Dedifferentiated amniotic fluid mesenchymal stem cell (primary cell): ENCODE data around the gene LMNTD2.

ENCODE experiments used
- DNase-seq: peaks from one replicate; pipeline ENCODE4 v3.0.0-alpha.2; 2016; ENCODE audit errors: extremely low spot score

LMNTD2 gene

GRCh38 chr11:567011-567628 lies 6.6 kb upstream of the LMNTD2 start:
- DNase-seq: no peak

- DNase-seq: no peak
Measured at GRCh38 chr11:565921-566509, 5.5 kb upstream of the LMNTD2 start.

GRCh38 chr11:563812-564578 lies 3.5 kb upstream of the LMNTD2 start:
- no peak for DNase-seq

DNA sequence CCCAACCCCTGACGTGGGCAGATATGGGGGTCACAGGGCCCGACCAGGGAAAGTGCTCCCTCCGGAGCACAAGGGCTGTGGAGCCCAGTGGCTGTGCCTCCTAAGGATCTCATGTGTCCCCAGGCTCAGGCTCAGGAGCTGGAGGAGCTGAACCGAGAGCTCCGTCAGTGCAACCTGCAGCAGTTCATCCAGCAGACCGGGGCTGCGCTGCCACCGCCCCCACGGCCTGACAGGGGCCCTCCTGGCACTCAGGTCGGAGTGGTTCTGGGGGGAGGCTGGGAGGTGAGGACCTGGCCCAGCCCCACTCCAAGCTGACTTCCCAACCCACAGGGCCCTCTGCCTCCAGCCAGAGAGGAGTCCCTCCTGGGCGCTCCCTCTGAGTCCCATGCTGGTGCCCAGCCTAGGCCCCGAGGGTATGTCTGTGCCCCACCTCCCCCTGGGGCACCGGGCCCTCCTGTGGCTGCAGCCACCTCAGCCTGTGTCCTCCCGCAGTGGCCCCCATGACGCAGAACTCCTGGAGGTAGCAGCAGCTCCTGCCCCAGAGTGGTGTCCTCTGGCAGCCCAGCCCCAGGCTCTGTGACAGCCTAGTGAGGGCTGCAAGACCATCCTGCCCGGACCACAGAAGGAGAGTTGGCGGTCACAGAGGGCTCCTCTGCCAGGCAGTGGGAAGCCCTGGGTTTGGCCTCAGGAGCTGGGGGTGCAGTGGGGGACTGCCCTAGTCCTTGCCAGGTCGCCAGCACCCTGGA lies 2.7 kb upstream of the LMNTD2 start:
- DNase-seq: no peak

DNA sequence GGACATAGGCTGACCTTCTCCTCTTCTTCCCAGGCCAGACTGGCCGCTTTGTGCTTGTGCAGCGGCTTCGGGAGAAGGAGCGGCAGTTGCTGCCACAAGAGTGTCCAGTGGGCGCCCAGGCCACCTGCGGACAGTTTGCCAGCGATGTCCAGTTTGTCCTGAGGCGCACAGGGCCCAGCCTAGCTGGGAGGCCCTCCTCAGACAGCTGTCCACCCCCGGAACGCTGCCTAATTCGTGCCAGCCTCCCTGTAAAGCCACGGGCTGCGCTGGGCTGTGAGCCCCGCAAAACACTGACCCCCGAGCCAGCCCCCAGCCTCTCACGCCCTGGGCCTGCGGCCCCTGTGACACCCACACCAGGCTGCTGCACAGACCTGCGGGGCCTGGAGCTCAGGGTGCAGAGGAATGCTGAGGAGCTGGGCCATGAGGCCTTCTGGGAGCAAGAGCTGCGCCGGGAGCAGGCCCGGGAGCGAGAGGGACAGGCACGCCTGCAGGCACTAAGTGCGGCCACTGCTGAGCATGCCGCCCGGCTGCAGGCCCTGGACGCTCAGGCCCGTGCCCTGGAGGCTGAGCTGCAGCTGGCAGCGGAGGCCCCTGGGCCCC lies 1.6 kb upstream of the LMNTD2 start:
- DNase-seq: no peak

GRCh38 chr11:561148-562003 lies 838 bp upstream of the LMNTD2 start:
- DNase-seq: no peak

GRCh38 chr11:559712-560304 lies 730 bp downstream of the LMNTD2 start:
- DNase-seq: no peak

- DNase-seq: no peak
Measured at GRCh38 chr11:559020-559620, 1.4 kb downstream of the LMNTD2 start.

DNA sequence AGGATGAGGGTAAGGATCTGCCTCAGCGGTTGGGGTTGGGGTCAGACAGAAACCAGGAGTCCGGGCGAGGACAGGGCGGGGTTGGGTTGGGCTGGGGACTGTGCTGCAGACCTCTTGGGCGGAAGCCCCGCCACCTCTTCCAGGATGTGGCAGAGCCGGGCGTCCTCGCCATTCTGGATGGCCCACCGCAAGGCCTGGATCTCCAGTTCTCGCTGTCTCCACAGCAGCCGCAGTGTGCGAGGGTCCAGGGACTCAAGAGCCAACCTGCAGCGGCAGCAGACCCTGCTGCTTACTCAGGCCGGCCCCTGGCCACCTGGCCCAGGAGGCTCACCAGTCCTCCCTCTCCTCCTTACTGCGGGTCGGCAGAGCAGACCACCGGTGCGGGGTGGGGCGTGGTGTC lies 2.0 kb downstream of the LMNTD2 start:
- no peak for DNase-seq

DNA sequence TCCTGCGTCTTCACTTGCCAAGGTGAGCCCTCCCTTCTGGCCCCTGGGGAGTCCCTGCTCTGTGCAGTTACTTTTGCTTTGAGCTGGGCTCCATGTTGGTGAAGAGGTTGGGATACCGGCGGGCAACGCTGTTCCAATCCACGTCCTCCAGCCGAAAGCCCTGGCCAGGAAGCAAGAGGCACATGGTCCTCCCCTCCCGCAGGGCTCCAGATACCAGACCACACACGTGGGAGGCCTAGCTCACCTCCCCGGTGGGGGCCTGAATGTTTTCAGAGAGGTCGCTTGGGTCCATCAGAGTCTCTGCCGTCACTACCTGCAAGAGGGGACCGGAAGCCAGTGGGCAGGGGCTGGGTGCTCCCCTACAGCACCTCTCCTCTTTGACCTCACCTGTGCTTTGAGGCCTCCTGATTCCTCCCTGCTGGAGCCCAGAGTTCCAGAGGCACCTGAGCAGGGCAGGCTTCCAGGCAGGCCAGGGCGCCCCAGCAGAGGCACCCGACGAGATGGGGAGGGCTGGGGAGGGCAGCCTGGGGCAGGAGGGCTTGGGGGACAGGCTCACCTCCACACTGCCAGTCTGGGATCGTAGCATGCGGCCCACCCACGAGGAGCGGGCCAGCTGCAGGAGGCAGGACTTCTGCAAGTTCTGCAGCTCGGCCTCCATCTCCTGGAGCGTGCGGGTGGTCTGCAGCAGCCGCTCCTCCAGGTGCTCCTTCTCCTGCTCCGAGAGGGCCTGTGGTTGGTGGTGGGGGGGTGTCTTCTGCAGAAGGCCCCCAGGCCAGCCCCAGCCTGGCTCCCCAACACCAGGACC lies 3.0 kb downstream of the LMNTD2 start:
- DNase-seq: no peak

DNA sequence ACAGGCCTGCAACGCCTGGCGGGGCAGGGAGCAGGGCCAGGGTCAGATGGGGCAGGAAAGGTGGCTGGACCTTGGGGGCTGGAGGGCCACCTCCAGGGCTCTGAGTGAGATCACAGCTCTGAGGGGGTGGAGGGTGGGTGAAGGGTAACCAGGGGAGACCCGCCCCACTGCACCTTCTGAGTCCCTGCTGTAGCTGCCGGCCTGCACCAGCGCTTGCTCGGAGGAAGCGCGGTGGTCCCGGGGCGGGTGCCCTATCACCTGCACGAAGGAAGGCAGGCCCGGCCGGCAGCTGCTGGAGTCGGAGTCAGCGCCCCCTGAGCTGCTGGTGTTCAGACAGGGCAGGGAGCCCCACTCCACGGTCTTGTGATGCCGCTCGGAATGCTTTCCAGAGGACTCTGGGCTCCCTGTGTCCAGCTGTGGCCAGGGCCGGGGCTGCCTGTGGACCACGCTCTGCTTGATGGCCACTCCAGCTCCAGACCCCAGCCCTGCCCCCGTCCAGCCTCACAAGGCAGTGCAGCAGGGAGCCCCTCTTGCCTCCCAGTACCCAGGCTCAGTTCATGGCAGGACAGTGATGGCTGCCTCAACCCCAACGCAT lies 3.8 kb downstream of the LMNTD2 start:
- no peak for DNase-seq

GRCh38 chr11:555780-556661 lies 4.5 kb downstream of the LMNTD2 start:
- DNase-seq: no peak

DNA sequence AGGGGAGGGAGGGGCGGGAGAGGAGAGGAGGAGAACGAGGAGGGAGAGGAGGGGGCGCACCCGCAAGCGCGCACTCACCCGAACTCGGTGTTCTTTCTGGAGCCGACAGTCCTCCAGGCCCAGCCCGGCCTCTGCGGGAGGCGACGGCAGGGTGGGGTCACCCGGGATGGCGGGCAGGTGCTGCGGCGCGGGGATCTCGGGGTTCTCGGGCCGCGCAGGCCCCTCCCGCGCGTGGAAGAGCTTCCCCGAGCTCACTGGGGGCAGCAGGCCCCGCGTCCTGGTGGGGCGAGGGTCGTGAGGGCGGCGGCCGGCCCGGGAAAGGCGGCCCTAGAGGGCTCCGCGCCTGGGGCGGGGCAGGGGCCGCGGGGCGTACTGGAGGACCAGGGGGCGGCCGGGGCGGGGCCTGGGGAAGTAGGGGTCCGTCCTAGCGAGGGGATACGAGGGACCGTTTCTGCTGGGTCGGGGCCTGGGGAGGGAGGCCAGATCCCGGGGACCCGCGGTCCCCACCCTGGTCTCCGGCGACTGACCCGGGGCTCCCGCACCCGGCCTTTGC lies 5.2 kb downstream of the LMNTD2 start:
- no peak for DNase-seq

DNA sequence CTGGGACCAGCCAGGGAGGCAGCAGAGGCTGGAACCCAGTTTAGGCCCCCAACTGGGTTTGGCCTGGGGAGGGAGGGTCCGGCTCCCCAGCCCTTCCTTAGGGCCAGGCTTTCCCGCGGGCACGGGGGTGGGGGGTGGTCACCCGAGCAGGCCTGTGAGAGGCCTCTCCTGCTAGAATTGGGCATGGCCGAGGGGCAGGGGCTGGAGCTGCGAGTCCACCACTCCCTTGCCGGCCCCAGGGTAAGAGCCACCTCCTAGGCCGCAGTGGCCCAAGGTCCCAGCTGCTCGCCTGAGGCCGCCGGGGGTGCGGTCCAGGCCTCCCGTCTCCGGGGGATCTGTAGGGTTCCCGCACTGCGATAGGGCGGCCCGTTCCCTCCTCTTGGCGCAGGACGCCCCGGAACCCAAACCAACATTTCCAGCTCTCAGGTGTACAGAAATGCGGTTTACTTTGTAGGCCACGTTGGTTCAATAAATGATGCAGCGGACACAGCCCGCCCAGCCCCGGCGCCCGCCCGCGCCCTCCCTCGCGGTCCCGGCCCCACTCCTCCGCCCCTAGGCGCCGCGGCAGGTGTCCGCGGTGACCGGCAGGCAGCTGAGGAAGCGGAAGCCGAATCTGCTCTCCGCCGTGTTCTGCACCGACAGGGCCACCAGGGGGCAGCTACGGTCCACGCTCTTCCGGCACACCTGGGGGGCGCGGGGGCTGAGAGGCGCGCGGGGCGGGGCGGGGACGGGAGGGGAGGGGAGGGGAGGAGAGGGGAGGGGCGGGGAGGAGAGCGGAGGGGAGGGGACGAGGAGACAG lies 5.9 kb downstream of the LMNTD2 start:
- DNase-seq: no peak

DNA sequence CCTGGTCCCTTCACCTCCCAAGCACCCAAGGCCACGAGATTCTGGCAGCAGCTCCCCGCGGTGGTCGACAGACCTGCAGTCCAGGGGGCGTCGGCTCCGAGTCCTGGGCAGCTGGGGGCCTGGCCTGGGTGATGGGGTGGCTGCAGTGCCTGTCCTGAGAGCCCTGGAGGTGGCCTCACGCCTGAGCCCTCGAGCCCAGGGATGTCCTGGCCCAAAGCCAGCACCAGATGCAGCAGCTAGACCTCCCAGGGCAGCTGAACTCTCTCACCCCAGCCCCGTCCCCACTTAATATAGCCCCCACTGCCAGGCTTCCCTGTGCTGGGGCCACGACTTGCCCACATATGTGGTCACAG lies 6.6 kb downstream of the LMNTD2 start:
- DNase-seq: no peak

GRCh38 chr11:553083-553987 lies 7.2 kb downstream of the LMNTD2 start:
- DNase-seq: no peak
